HepG2 (cell line): Measurements from ENCODE around the gene SENP5. TPM values are rescaled to one million over a fixed set of nuclear protein-coding genes. Genes with fewer than 3 reads are reported as not detected.
"Not testable (repeated sequence)": the region's sequence is repeated elsewhere in the genome, so short reads cannot be mapped to it uniquely, and the experiment has no call there.

Experiments used
- ATAC-seq: fragments of 200-7000 bp; cut with Tn5 transposase; 3 replicates; pipeline ENCODE4 v1.9.1; 2020; ENCODE audit warnings: mild to moderate bottlenecking, moderate library complexity
- BruUV-seq: library from RNA; stranded (reverse); fragments of 400-500 nt; replicated peaks from 2 replicates; lab custom pipeline; 2021; lab: Mats Ljungman, UMichigan
- CTCF ChIA-PET: fragments of 300-600 bp; formaldehyde crosslinking; extraction: SDS; loops from one replicate; lab custom pipeline; 2021; ENCODE audit warnings: low total read pairs, inconsistent platforms, low intra/inter-chr PET ratio; lab: Yijun Ruan, JAX
- POLR2A ChIA-PET: fragments of 350-600 bp; sonication (Branson Sonifier 250); formaldehyde crosslinking; loops from one replicate; lab custom pipeline; 2020; ENCODE audit warnings: antibody characterized with exemption, inconsistent platforms; lab: Yijun Ruan, JAX
- DNase-seq: peaks from one replicate; pipeline ENCODE4 v3.0.0-alpha.2; 2015; ENCODE audit warnings: low spot score
- FAIRE-seq: peaks from 3 replicates; lab custom pipeline; 2011; peaks lifted over from hg19 to GRCh38; lab: Jason Lieb, UNC
- H2AFZ ChIP-seq: one replicate; pipeline ENCODE4 v1.6.1; 2011; ENCODE audit warnings: low read length, inconsistent platforms
- H3K27ac ChIP-seq: fragments of 300-600 bp; 3 replicates; pipeline ENCODE4 v1.8.0; 2011; ENCODE audit warnings: mixed run types, mild to moderate bottlenecking, mixed read lengths, low read length, inconsistent platforms; ENCODE audit not compliant: insufficient read depth; ENCODE audit errors: extremely low read length
- H3K27me3 ChIP-seq, 2 experiments: fragments of 200-600 bp in 1 of 2; 2 replicates in 1 of 2; 3 replicates in 1 of 2; pipeline versions ENCODE4 v1.6.0 to v1.8.0; 2011; ENCODE audit warnings: low read length in 2 of 2, mild to moderate bottlenecking in 2 of 2, moderate library complexity in 2 of 2, inconsistent platforms in 1 of 2; ENCODE audit not compliant: insufficient read depth in 2 of 2, control insufficient read depth in 1 of 2
- H3K36me3 ChIP-seq, 2 experiments: fragments of 200-600 bp in 1 of 2; replicated peaks in 1 of 2; 2 replicates in 1 of 2; 3 replicates in 1 of 2; pipeline versions ENCODE4 v1.5.1 to v1.8.0; 2011; ENCODE audit warnings: low read length in 2 of 2, inconsistent platforms in 1 of 2; ENCODE audit not compliant: insufficient read depth in 2 of 2, control insufficient read depth in 1 of 2
- H3K4me1 ChIP-seq: 2 replicates; pipeline ENCODE4 v1.5.1; 2012; ENCODE audit warnings: low read length, inconsistent platforms; ENCODE audit not compliant: insufficient read depth
- H3K4me2 ChIP-seq: 2 replicates; pipeline ENCODE4 v1.6.0; 2011; ENCODE audit warnings: low read depth, low read length, inconsistent platforms
- H3K4me3 ChIP-seq, 3 experiments: fragments of 200-600 bp in 1 of 3; sonication (generic), shearing (Covaris generic) in 1 of 3; replicated peaks in 1 of 3; 2 replicates each; pipeline ENCODE4 v1.5.1; 2011 to 2016; ENCODE audit warnings: low read length in 3 of 3, inconsistent platforms in 2 of 3, low read depth in 2 of 3, mild to moderate bottlenecking in 2 of 3, control low read depth in 1 of 3, mixed read lengths in 1 of 3; ENCODE audit not compliant: insufficient read depth in 1 of 3
- H3K79me2 ChIP-seq: one replicate; pipeline ENCODE4 v1.6.1; 2011; ENCODE audit warnings: low read length, inconsistent platforms; ENCODE audit not compliant: insufficient read depth
- H3K9ac ChIP-seq: 2 replicates; pipeline ENCODE4 v1.6.0; 2011; ENCODE audit warnings: mild to moderate bottlenecking, low read depth, low read length, inconsistent platforms; ENCODE audit not compliant: insufficient read depth
- H3K9me3 ChIP-seq: 2 replicates; pipeline ENCODE4 v1.5.1; 2012; ENCODE audit warnings: mild to moderate bottlenecking, low read length
- H4K20me1 ChIP-seq: 2 replicates; pipeline ENCODE4 v1.6.0; 2011; ENCODE audit warnings: inconsistent platforms, mild to moderate bottlenecking, low read length, moderate library complexity; ENCODE audit not compliant: insufficient read depth
- ADNP ChIP-seq: sonication (generic); formaldehyde crosslinking; IDR thresholded peaks from 2 replicates; pipeline ENCODE4 v1.4.0; 2020; ENCODE audit warnings: missing genetic modification reagents
- ESRRA ChIP-seq: sonication (generic); formaldehyde crosslinking; IDR thresholded peaks from 2 replicates; pipeline ENCODE4 v1.5.1; 2020; ENCODE audit warnings: mild to moderate bottlenecking, low read depth, missing genetic modification reagents
- FOXK1 ChIP-seq: sonication (generic); formaldehyde crosslinking; IDR thresholded peaks from 2 replicates; pipeline ENCODE4 v1.4.0; 2020; ENCODE audit warnings: low read depth, missing genetic modification reagents, borderline replicate concordance
- FOXO1 ChIP-seq: sonication (generic); formaldehyde crosslinking; IDR thresholded peaks from 2 replicates; pipeline ENCODE4 v1.4.0; 2020; ENCODE audit warnings: missing genetic modification reagents
- FOXP1 ChIP-seq, 2 experiments: fragments of 450-650 bp in 1 of 2; IDR thresholded peaks; 2 replicates each; pipeline ENCODE4 v1.6.1; 2017 to 2018; ENCODE audit warnings: antibody characterized with exemption in 1 of 2
- GATAD1 ChIP-seq: IDR thresholded peaks from 2 replicates; pipeline ENCODE4 v1.6.1; 2016; ENCODE audit warnings: missing genetic modification reagents, missing compliant biosample characterization
- HDAC1 ChIP-seq: sonication (generic); formaldehyde crosslinking; IDR thresholded peaks from 2 replicates; pipeline ENCODE4 v1.5.1; 2020; ENCODE audit warnings: mild to moderate bottlenecking, missing genetic modification reagents
- HNF1B ChIP-seq: sonication (generic); formaldehyde crosslinking; IDR thresholded peaks from 2 replicates; pipeline ENCODE4 v1.5.1; 2020; ENCODE audit warnings: mild to moderate bottlenecking, moderate library complexity, missing genetic modification reagents
- KDM2A ChIP-seq: sonication (generic); formaldehyde crosslinking; IDR thresholded peaks from 2 replicates; pipeline ENCODE4 v1.4.0; 2020; ENCODE audit warnings: low read depth, missing genetic modification reagents, borderline replicate concordance
- MNT ChIP-seq: fragments of 450-650 bp; IDR thresholded peaks from 2 replicates; pipeline ENCODE4 v1.6.1; 2016
- MYPOP ChIP-seq: sonication (generic); formaldehyde crosslinking; IDR thresholded peaks from 2 replicates; pipeline ENCODE4 v1.8.1; 2023; ENCODE audit warnings: mild to moderate bottlenecking, moderate library complexity, missing genetic modification reagents
- NR2C2 ChIP-seq: sonication (generic); formaldehyde crosslinking; IDR thresholded peaks from 2 replicates; pipeline ENCODE4 v1.4.0; 2020; ENCODE audit warnings: missing genetic modification reagents, mild to moderate bottlenecking, moderate library complexity, borderline replicate concordance
- PHF21A ChIP-seq: sonication (generic); formaldehyde crosslinking; IDR thresholded peaks from 2 replicates; pipeline ENCODE4 v1.5.0; 2020; ENCODE audit warnings: mild to moderate bottlenecking, missing genetic modification reagents
- PITX1 ChIP-seq: sonication (generic); formaldehyde crosslinking; IDR thresholded peaks from 2 replicates; pipeline ENCODE4 v1.5.1; 2020; ENCODE audit warnings: mild to moderate bottlenecking, missing genetic modification reagents
- SALL1 ChIP-seq: sonication (generic); formaldehyde crosslinking; IDR thresholded peaks from 2 replicates; pipeline ENCODE4 v1.8.0; 2022; ENCODE audit warnings: mild to moderate bottlenecking, missing genetic modification reagents
- SKI ChIP-seq: fragments of 450-650 bp; IDR thresholded peaks from one replicate; pipeline ENCODE4 v1.6.1; 2018; ENCODE audit warnings: mild to moderate bottlenecking; ENCODE audit not compliant: partially characterized antibody
- TFAP4 ChIP-seq: sonication (generic); IDR thresholded peaks from 2 replicates; pipeline ENCODE4 v1.6.1; 2016; ENCODE audit warnings: low read depth, borderline replicate concordance
- THAP11 ChIP-seq: IDR thresholded peaks from 2 replicates; pipeline ENCODE4 v1.6.1; 2016; ENCODE audit warnings: missing biosample characterization, missing genetic modification reagents
- ZMYM3 ChIP-seq: sonication (generic); formaldehyde crosslinking; IDR thresholded peaks from 2 replicates; pipeline ENCODE4 v1.5.1; 2020; ENCODE audit warnings: mild to moderate bottlenecking, missing genetic modification reagents
- ZNF501 ChIP-seq: sonication (generic); formaldehyde crosslinking; IDR thresholded peaks from 2 replicates; pipeline ENCODE4 v1.5.1; 2020; ENCODE audit warnings: mild to moderate bottlenecking, moderate library complexity, missing genetic modification reagents
- WGBS: methylation state at CpG from one replicate; pipeline ENCODE4 v1.1.6; 2017; ENCODE audit warnings: low lambda C conversion rate; 5-methylcytosine and 5-hydroxymethylcytosine counted together
- in situ Hi-C: cut with HindIII; loops from 2 replicates; pipeline ENCODE4 v1.10.0; 2017; ENCODE audit warnings: low pct_unique_long_range_greater_than_20kb; ENCODE audit not compliant: extremely low pct_ligation_motif_present
- intact Hi-C: fragments of 100-400 bp; cut with micrococcal nuclease; formaldehyde crosslinking; loops from one replicate; pipeline ENCODE4 v1.10.0; 2022; ENCODE audit not compliant: unreplicated experiment
- polyA plus RNA-seq, 8 experiments: library from polyadenylated mRNA; depleted of rRNA in 3 of 8; stranded (reverse) in 7 of 8; unstranded in 1 of 8; fragments of >200 nt; fragmentation: Illumina TruSeq in 4 of 8; extraction: Trizol in 4 of 8; gene quantifications; 2 replicates each; pipeline versions ENCODE4 v1.2.1 to v1.2.3, GENCODE V29; 2011 to 2016; ENCODE audit warnings: low read depth in 4 of 8, missing spikeins in 1 of 8, mixed read lengths in 1 of 8; ENCODE audit not compliant: insufficient read depth in 1 of 8
- total RNA-seq, 5 experiments: library from RNA; depleted of rRNA; stranded (reverse); fragments of >200 nt; fragmentation: Illumina TruSeq; extraction: Trizol; gene quantifications; 2 replicates each; pipeline ENCODE4 v1.2.3, GENCODE V29; 2016; ENCODE audit warnings: low read depth in 1 of 5

SENP5 gene
- total and polyA plus RNA-seq, 2 of the 13 experiments (the other 11 are each of a cell fraction or from before 2014, with no cell fraction given) = 17.6 to 30.9 TPM

GRCh38 chr3:196839351-196839750 is 28.4 kb upstream of the SENP5 start:
- BruUV-seq; H3K9me3 ChIP-seq; H3K4me2 ChIP-seq; H3K4me3 ChIP-seq; H3K27me3 ChIP-seq; H2AFZ ChIP-seq; H3K79me2 ChIP-seq; H3K36me3 ChIP-seq; H3K9ac ChIP-seq; in situ Hi-C loops; H4K20me1 ChIP-seq; CTCF ChIA-PET; TF ChIP-seq FOXP1 (IDR thresholded peaks at IDR 0.05): not testable (repeated sequence)
- Histone ChIP-seq H3K4me1 (peaks cover 70% of the 10 kb centered on the region), H3K27ac (peak overlapping the region; percentile 55)
- DNase-seq (peak; percentile 82), FAIRE-seq (peak; percentile 12), ATAC-seq (peak; percentile 79)
- intact Hi-C loops = loop anchor here (2.0 kb wide), 1 partner anchor 107 kb away; no protein-coding TSS in a partner anchor
- WGBS = 24% methylated on average over 6 of the region's 6 CpGs
- POLR2A ChIA-PET = interaction anchor here (0.7 to 1.0 kb wide), 3 partner anchors 28 to 130 kb away, joined by 3 to 4 read pairs (median 4); partner anchors contain the start of genes NCBP2 and SENP5
- peak; percentile 85 for TF ChIP-seq NR2C2 (CRISPR knock-in tag)
- TF ChIP-seq PITX1 (CRISPR knock-in tag) = peak; percentile 75; the same call in 1 of the 2 replicates
- peak; percentile 46; the same call in 1 of the 2 replicates for TF ChIP-seq HDAC1 (CRISPR knock-in tag)
- peak; percentile 42 for TF ChIP-seq SKI
- TF ChIP-seq FOXP1 (CRISPR knock-in tag; IDR thresholded peaks at IDR 0.05) = peak; percentile 33; the same call in 1 of the 2 replicates
- TF ChIP-seq ZNF501 = 0 out of 2 replicates have a peak, but pooled peaks have one; percentile 23
- TF ChIP-seq PHF21A (CRISPR knock-in tag) = 0 out of 2 replicates have a peak, but pooled peaks have one; percentile 47
- 0 out of 2 replicates have a peak, but pooled peaks have one; percentile 23 for TF ChIP-seq FOXK1
- 0 out of 2 replicates have a peak, but pooled peaks have one; percentile 8 for TF ChIP-seq MNT
- peak; percentile 45; the same call in 1 of the 2 replicates for TF ChIP-seq THAP11 (CRISPR knock-in tag)
- TF ChIP-seq ADNP (CRISPR knock-in tag) = peak; percentile 81
- peak; percentile 66; the same call in 1 of the 2 replicates for TF ChIP-seq MYPOP
- peak; percentile 55; the same call in 1 of the 2 replicates for TF ChIP-seq GATAD1 (CRISPR knock-in tag)
- 0 out of 2 replicates have a peak, but pooled peaks have one; percentile 26 for TF ChIP-seq KDM2A (CRISPR knock-in tag)
- TF ChIP-seq SALL1 (CRISPR knock-in tag) = peak; percentile 68
- peak; percentile 94 for TF ChIP-seq ESRRA (CRISPR knock-in tag)
- peak; percentile 42; the same call in 1 of the 2 replicates for TF ChIP-seq FOXO1 (CRISPR knock-in tag)
- 0 out of 2 replicates have a peak, but pooled peaks have one; percentile 40 for TF ChIP-seq TFAP4
- TF ChIP-seq ZMYM3 = peak; percentile 66; the same call in 1 of the 2 replicates
- 0 out of 2 replicates have a peak, but pooled peaks have one; percentile 26 for TF ChIP-seq HNF1B (CRISPR knock-in tag)
